Muscle layer of colon (tissue), 2 donors: ENCODE data around the gene TSPAN9.

Experiments used
- H3K27ac ChIP-seq: one replicate; pipeline ENCODE4 v1.7.0; 2013; ENCODE audit warnings: low read depth, mild to moderate bottlenecking, low read length, moderate library complexity
- H3K27me3 ChIP-seq, 2 donors: one replicate each; pipeline ENCODE4 v1.7.0; 2013; ENCODE audit warnings: low read length in 2 of 2, mild to moderate bottlenecking in 2 of 2; ENCODE audit not compliant: insufficient read depth in 2 of 2, control insufficient read depth in 1 of 2
- H3K36me3 ChIP-seq: one replicate; pipeline ENCODE4 v1.7.0; 2013; ENCODE audit warnings: mild to moderate bottlenecking, low read length; ENCODE audit not compliant: insufficient read depth
- H3K4me1 ChIP-seq: one replicate; pipeline ENCODE4 v1.7.0; 2013; ENCODE audit warnings: mild to moderate bottlenecking, low read length; ENCODE audit not compliant: insufficient read depth
- H3K4me3 ChIP-seq, 2 donors: one replicate each; pipeline ENCODE4 v1.7.0; 2013; ENCODE audit warnings: low read length in 2 of 2, low read depth in 1 of 2, mild to moderate bottlenecking in 1 of 2, moderate library complexity in 1 of 2
- H3K9ac ChIP-seq: one replicate; pipeline ENCODE4 v1.7.0; 2013; ENCODE audit warnings: low read length
- H3K9me3 ChIP-seq: one replicate; pipeline ENCODE4 v1.7.0; 2013; ENCODE audit warnings: mild to moderate bottlenecking, low read length
- donor health status: abdominal sarcoma.
- donor health status: Adenocarcinoma of cecum.

TSPAN9 gene

GRCh38 chr12:3038166-3038565 is 39.0 kb upstream of the TSPAN9 start:
- H3K27me3 ChIP-seq: no peaks in the 10 kb centered on the region
- H3K27ac ChIP-seq: no peak overlapping the region
- H3K9ac ChIP-seq: no peak overlapping the region
- no peaks in the 10 kb centered on the region for H3K36me3 ChIP-seq
- H3K9me3 ChIP-seq: no peaks in the 10 kb centered on the region
- no peak overlapping the region for H3K4me3 ChIP-seq
- H3K4me1 ChIP-seq: no peaks in the 10 kb centered on the region

GRCh38 chr12:3038926-3039510 is 38.2 kb upstream of the TSPAN9 start:
- Histone ChIP-seq H3K27me3 (no peaks in the 10 kb centered on the region), H3K36me3 (no peaks in the 10 kb centered on the region), H3K4me3 (no peak overlapping the region), H3K9me3 (no peaks in the 10 kb centered on the region), H3K4me1 (no peaks in the 10 kb centered on the region), H3K27ac (no peak overlapping the region), H3K9ac (no peak overlapping the region)

- H3K36me3 ChIP-seq: no peaks in the 10 kb centered on the region
- no peaks in the 10 kb centered on the region for H3K9me3 ChIP-seq
- H3K4me3 ChIP-seq: no peak overlapping the region
- H3K4me1 ChIP-seq: no peaks in the 10 kb centered on the region
- H3K27me3 ChIP-seq: no peaks in the 10 kb centered on the region
- H3K9ac ChIP-seq: no peak overlapping the region
- no peak overlapping the region for H3K27ac ChIP-seq
Observed at GRCh38 chr12:3040026-3040656, 37.0 kb upstream of the TSPAN9 start.

GRCh38 chr12:3040663-3041544 is 36.3 kb upstream of the TSPAN9 start:
- Histone ChIP-seq H3K27me3 (no peaks in the 10 kb centered on the region), H3K4me3 (no peak overlapping the region), H3K36me3 (no peaks in the 10 kb centered on the region), H3K4me1 (no peaks in the 10 kb centered on the region), H3K9me3 (no peaks in the 10 kb centered on the region), H3K27ac (no peak overlapping the region), H3K9ac (no peak overlapping the region)

GRCh38 chr12:3041558-3042164 is 35.5 kb upstream of the TSPAN9 start:
- H3K36me3 ChIP-seq: no peaks in the 10 kb centered on the region
- no peak overlapping the region for H3K27ac ChIP-seq
- H3K9ac ChIP-seq: no peak overlapping the region
- no peaks in the 10 kb centered on the region for H3K9me3 ChIP-seq
- no peaks in the 10 kb centered on the region for H3K27me3 ChIP-seq
- H3K4me1 ChIP-seq: no peaks in the 10 kb centered on the region
- H3K4me3 ChIP-seq: no peak overlapping the region

- Histone ChIP-seq H3K4me1 (no peaks in the 10 kb centered on the region), H3K27ac (no peak overlapping the region), H3K9ac (no peak overlapping the region)
Observed at GRCh38 chr12:3042394-3042793, 34.8 kb upstream of the TSPAN9 start.

GRCh38 chr12:3042826-3043225 is 34.4 kb upstream of the TSPAN9 start:
- Histone ChIP-seq H3K4me1 (no peaks in the 10 kb centered on the region), H3K9ac (no peak overlapping the region), H3K4me3 (no peak overlapping the region), H3K27ac (no peak overlapping the region), H3K27me3 (no peaks in the 10 kb centered on the region), H3K36me3 (no peaks in the 10 kb centered on the region), H3K9me3 (no peaks in the 10 kb centered on the region)

More at GRCh38 chr12:3042394-3042793, 34.8 kb upstream of the TSPAN9 start:
- H3K4me3 ChIP-seq: no peak overlapping the region
- H3K9me3 ChIP-seq: no peaks in the 10 kb centered on the region
- no peaks in the 10 kb centered on the region for H3K27me3 ChIP-seq
- no peaks in the 10 kb centered on the region for H3K36me3 ChIP-seq

- Histone ChIP-seq H3K4me1 (no peaks in the 10 kb centered on the region), H3K36me3 (no peaks in the 10 kb centered on the region), H3K9me3 (no peaks in the 10 kb centered on the region), H3K27ac (no peak overlapping the region), H3K9ac (no peak overlapping the region), H3K27me3 (no peaks in the 10 kb centered on the region), H3K4me3 (no peak overlapping the region)
Observed at GRCh38 chr12:3043406-3043805, 33.8 kb upstream of the TSPAN9 start.

- Histone ChIP-seq H3K4me1 (no peaks in the 10 kb centered on the region), H3K4me3 (no peak overlapping the region), H3K36me3 (no peaks in the 10 kb centered on the region), H3K9me3 (no peaks in the 10 kb centered on the region), H3K27ac (no peak overlapping the region), H3K9ac (no peak overlapping the region), H3K27me3 (no peaks in the 10 kb centered on the region)
Observed at GRCh38 chr12:3044141-3044630, 33.0 kb upstream of the TSPAN9 start.

- Histone ChIP-seq H3K4me1 (no peaks in the 10 kb centered on the region), H3K9ac (no peak overlapping the region), H3K27ac (no peak overlapping the region)
Observed at GRCh38 chr12:3045494-3045893, 31.7 kb upstream of the TSPAN9 start.

GRCh38 chr12:3045989-3046388 is 31.2 kb upstream of the TSPAN9 start:
- Histone ChIP-seq H3K9me3 (no peaks in the 10 kb centered on the region), H3K4me1 (no peaks in the 10 kb centered on the region), H3K27ac (no peak overlapping the region), H3K4me3 (no peak overlapping the region), H3K36me3 (no peaks in the 10 kb centered on the region), H3K27me3 (no peaks in the 10 kb centered on the region), H3K9ac (no peak overlapping the region)

More at GRCh38 chr12:3045494-3045893, 31.7 kb upstream of the TSPAN9 start:
- H3K9me3 ChIP-seq: no peaks in the 10 kb centered on the region
- no peaks in the 10 kb centered on the region for H3K36me3 ChIP-seq
- no peak overlapping the region for H3K4me3 ChIP-seq
- H3K27me3 ChIP-seq: no peaks in the 10 kb centered on the region
